GM23338 (cell line): ENCODE results near the gene RPL21.

Experiments used
- CREB1 ChIP-seq: fragments of 250-450 bp; sonication (Bioruptor Pico); IDR thresholded peaks from 2 replicates; pipeline ENCODE4 v1.5.0; 2020; ENCODE audit warnings: low read depth, mild to moderate bottlenecking, moderate library complexity
- EZH2 ChIP-seq: fragments of 200-600 bp; sonication (generic); IDR thresholded peaks from one replicate; pipeline ENCODE4 v1.8.0; 2017; ENCODE audit warnings: antibody characterized with exemption, mild to moderate bottlenecking, low read depth; ENCODE audit not compliant: unreplicated experiment
- NANOG ChIP-seq: IDR thresholded peaks from 2 replicates; pipeline ENCODE4 v1.6.1; 2016; ENCODE audit warnings: antibody characterized with exemption, borderline replicate concordance
- POLR2AphosphoS5 ChIP-seq: IDR thresholded peaks from 2 replicates; pipeline ENCODE4 v1.6.1; 2016; ENCODE audit warnings: antibody characterized with exemption, low read depth
- ZNF114 ChIP-seq: fragments of 250-450 bp; sonication (Bioruptor Pico); IDR thresholded peaks from 2 replicates; pipeline ENCODE4 v1.5.0; 2020; ENCODE audit warnings: mild to moderate bottlenecking, moderate library complexity
- TF ChIP-seq, protein P1 (sequence below), 2 experiments: fragments of 200-600 bp in 1 of 2; sonication (generic) in 1 of 2; conservative IDR thresholded peaks; 2 replicates each; pipeline versions ENCODE4 v1.5.1 to v1.6.1; 2016 to 2017; ENCODE audit warnings: antibody characterized with exemption in 2 of 2, low read depth in 2 of 2, mild to moderate bottlenecking in 2 of 2, moderate library complexity in 1 of 2
- TF ChIP-seq, protein P2 (sequence below): IDR thresholded peaks from one replicate; pipeline ENCODE4 v1.6.1; 2018; ENCODE audit warnings: antibody characterized with exemption; ENCODE audit not compliant: unreplicated experiment

- TF ChIP-seq, protein P1, sequence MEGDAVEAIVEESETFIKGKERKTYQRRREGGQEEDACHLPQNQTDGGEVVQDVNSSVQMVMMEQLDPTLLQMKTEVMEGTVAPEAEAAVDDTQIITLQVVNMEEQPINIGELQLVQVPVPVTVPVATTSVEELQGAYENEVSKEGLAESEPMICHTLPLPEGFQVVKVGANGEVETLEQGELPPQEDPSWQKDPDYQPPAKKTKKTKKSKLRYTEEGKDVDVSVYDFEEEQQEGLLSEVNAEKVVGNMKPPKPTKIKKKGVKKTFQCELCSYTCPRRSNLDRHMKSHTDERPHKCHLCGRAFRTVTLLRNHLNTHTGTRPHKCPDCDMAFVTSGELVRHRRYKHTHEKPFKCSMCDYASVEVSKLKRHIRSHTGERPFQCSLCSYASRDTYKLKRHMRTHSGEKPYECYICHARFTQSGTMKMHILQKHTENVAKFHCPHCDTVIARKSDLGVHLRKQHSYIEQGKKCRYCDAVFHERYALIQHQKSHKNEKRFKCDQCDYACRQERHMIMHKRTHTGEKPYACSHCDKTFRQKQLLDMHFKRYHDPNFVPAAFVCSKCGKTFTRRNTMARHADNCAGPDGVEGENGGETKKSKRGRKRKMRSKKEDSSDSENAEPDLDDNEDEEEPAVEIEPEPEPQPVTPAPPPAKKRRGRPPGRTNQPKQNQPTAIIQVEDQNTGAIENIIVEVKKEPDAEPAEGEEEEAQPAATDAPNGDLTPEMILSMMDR (conservative IDR thresholded peaks at IDR 0.05; ENCODE audit: low read depth in 2 of 2), result no peak
- TF ChIP-seq NANOG, result no peak
- TF ChIP-seq POLR2AphosphoS5, result no peak
- TF ChIP-seq CREB1 (CRISPR knock-in tag), result no peak
- no peak for TF ChIP-seq EZH2
- TF ChIP-seq, protein P2, sequence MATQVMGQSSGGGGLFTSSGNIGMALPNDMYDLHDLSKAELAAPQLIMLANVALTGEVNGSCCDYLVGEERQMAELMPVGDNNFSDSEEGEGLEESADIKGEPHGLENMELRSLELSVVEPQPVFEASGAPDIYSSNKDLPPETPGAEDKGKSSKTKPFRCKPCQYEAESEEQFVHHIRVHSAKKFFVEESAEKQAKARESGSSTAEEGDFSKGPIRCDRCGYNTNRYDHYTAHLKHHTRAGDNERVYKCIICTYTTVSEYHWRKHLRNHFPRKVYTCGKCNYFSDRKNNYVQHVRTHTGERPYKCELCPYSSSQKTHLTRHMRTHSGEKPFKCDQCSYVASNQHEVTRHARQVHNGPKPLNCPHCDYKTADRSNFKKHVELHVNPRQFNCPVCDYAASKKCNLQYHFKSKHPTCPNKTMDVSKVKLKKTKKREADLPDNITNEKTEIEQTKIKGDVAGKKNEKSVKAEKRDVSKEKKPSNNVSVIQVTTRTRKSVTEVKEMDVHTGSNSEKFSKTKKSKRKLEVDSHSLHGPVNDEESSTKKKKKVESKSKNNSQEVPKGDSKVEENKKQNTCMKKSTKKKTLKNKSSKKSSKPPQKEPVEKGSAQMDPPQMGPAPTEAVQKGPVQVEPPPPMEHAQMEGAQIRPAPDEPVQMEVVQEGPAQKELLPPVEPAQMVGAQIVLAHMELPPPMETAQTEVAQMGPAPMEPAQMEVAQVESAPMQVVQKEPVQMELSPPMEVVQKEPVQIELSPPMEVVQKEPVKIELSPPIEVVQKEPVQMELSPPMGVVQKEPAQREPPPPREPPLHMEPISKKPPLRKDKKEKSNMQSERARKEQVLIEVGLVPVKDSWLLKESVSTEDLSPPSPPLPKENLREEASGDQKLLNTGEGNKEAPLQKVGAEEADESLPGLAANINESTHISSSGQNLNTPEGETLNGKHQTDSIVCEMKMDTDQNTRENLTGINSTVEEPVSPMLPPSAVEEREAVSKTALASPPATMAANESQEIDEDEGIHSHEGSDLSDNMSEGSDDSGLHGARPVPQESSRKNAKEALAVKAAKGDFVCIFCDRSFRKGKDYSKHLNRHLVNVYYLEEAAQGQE, result no peak
- no peak for TF ChIP-seq ZNF114
Measured at GRCh38 chr13:27280841-27281240, 29.5 kb downstream of the RPL21 start.
